ENCODE measurements around the gene GPC6.

Gene GPC6

GRCh38 chr13:94254737-94255136 is 1028.1 kb downstream of the GPC6 start:
- no peak overlapping the region for H3K4me3 ChIP-seq (ENCODE audit: low read depth, low read length)
- in situ Hi-C loops (cut with HindIII; ENCODE audit: low sequenced_read_pairs): no loop called here
- TF ChIP-seq CTCF (IDR thresholded peaks at IDR 0.05; ENCODE audit: low read depth, low read length): no peak
- no peak for DNase-seq (ENCODE audit: low read depth, low spot score)

GRCh38 chr13:94256721-94257120 is 1030.1 kb downstream of the GPC6 start:
- in situ Hi-C loops (cut with HindIII; ENCODE audit: low sequenced_read_pairs): no loop called here
- TF ChIP-seq CTCF (IDR thresholded peaks at IDR 0.05; ENCODE audit: low read depth, low read length): no peak
- DNase-seq (ENCODE audit: low read depth, low spot score): no peak
- H3K4me3 ChIP-seq (ENCODE audit: low read depth, low read length): no peak overlapping the region

- in situ Hi-C loops (cut with HindIII; ENCODE audit: low sequenced_read_pairs): no loop called here
- no peak overlapping the region for H3K4me3 ChIP-seq (ENCODE audit: low read depth, low read length)
- no peak for DNase-seq (ENCODE audit: low read depth, low spot score)
- no peak for TF ChIP-seq CTCF (IDR thresholded peaks at IDR 0.05; ENCODE audit: low read depth, low read length)
These were observed 1033.4 kb downstream of the GPC6 start for GRCh38 chr13:94259984-94260383.

GRCh38 chr13:94261163-94261562 is 1034.6 kb downstream of the GPC6 start:
- in situ Hi-C loops (cut with HindIII; ENCODE audit: low sequenced_read_pairs): no loop called here
- TF ChIP-seq CTCF (IDR thresholded peaks at IDR 0.05; ENCODE audit: low read depth, low read length): no peak
- no peak overlapping the region for H3K4me3 ChIP-seq (ENCODE audit: low read depth, low read length)
- no peak for DNase-seq (ENCODE audit: low read depth, low spot score)

GRCh38 chr13:94263038-94263437 is 1036.4 kb downstream of the GPC6 start:
- DNase-seq (ENCODE audit: low read depth, low spot score): no peak
- in situ Hi-C loops (cut with HindIII; ENCODE audit: low sequenced_read_pairs): no loop called here
- no peak overlapping the region for H3K4me3 ChIP-seq (ENCODE audit: low read depth, low read length)
- no peak for TF ChIP-seq CTCF (IDR thresholded peaks at IDR 0.05; ENCODE audit: low read depth, low read length)

- no peak for TF ChIP-seq CTCF (IDR thresholded peaks at IDR 0.05; ENCODE audit: low read depth, low read length)
- no peak for DNase-seq (ENCODE audit: low read depth, low spot score)
- H3K4me3 ChIP-seq (ENCODE audit: low read depth, low read length): no peak overlapping the region
- in situ Hi-C loops (cut with HindIII; ENCODE audit: low sequenced_read_pairs): no loop called here
These were observed 1041.2 kb downstream of the GPC6 start for GRCh38 chr13:94267581-94268366.
